Anterior cingulate cortex (tissue), 58 donors: Measurements from ENCODE around the gene MROH2A.
"Not testable (repeated sequence)": the region's sequence is repeated elsewhere in the genome, so short reads cannot be mapped to it uniquely, and the experiment has no call there.

Experiments used
- DNase-seq, 58 donors: peaks; one replicate each; lab custom pipeline; 2025; lab: John Stamatoyannopoulos, UW

MROH2A gene

DNA sequence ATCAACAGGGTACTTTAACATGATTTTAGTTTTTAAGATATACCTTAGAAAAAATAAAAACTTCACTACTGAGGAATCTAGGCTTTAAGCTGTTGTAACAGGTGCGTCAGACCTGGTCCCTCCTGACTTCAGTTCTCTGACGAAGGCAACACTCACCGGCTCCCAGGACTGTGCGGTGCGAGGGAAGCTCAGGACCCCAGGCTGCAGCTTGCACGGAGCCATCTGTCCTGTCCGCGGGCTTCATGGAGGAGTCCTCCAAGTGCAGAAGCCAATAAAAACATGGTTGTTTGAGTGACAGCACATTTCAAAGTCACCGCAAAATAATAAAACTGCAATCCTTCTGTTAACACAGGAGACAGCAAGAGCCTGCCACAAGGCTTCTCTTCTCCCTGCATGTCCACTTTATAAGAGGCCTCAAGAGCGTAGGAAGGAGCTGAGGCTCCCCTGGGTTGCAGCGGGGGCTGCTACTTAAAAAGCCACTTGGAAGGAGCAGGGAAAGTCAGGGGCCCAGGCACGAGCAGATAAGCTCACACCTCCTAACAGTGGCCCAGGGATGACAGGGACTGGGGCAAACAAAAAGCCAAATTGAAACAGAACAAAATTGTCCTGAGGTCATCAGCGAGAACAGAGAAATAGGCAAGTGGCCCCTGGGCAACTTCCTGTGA is 71.6 kb downstream of the MROH2A start:
- DNase-seq = no peak

DNA sequence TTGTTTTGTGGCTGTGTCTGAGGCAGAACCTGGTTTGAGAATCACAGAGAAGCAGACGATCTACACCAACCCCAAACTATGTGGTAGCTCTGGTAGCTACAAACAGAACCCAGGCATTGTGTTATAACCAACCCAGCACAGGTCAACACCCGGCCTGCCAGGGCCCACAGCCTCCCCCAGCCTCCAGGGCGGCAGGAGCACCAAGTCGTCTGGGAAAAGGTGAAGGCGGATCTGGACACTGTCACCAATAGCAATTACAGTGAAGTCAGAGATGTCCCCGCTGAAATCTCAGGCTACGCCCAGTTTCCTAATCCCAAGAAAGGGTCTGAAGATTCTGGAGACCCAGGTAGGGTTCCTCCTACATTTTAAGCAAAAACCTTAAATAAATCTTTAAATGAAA is 72.6 kb downstream of the MROH2A start:
- no peak for DNase-seq

DNA sequence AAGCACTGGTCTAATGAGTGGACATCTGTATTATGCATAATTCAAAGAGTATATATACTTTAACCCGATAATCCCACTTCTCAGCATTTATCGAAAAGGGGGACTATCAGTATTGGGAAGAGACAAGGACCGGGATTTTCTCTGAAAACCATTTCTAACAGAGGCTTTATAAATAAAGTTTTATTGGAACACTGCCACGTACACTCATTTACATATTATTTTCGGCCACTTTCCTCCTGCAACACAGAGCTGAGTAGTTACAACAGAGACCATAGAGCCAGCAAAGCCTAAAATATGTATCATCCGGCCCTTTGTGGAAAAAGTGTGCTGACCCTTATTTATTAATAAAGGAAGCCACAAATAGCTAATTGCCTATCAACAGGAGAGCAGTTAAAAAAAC is 73.0 kb downstream of the MROH2A start:
- no peak for DNase-seq

DNA sequence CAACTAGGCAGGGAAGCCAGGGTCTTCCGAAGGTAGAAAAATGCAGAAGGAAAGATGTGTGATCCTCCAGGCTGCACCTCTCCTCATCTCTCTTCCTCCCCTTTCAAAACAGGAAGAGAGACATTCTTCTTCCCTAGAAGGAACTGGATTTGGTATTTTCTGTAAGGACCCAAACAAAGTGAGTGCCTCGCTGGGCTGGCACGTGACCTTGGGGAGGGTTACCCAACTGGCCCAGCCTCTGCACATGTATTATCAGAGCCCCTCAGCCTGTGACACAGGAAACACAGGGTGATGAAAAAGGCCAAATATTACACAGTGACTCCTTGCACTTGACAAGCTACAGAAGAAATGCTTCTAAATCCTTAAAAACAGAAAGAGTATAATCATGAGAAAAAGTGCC is 73.9 kb downstream of the MROH2A start:
- DNase-seq = no peak

DNA sequence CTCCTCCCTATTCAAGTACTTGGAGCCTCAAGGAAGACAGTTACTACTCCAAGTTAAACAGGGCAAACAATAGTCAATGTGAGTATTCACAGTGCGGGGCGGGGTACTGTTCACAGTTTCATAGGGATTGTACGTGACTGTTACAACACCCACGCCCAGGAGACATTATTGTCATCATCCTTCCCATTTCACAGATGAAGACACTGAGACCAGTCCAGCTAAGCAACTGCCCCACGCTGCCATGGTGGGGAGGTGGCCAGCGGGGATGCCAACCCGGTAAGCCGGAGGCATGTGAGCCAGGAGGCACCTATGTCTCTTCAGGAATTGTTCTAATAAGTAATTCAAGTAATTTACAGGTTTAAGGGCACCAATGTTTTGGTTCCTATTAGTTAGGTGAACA is 75.2 kb downstream of the MROH2A start:
- DNase-seq = no peak

DNA sequence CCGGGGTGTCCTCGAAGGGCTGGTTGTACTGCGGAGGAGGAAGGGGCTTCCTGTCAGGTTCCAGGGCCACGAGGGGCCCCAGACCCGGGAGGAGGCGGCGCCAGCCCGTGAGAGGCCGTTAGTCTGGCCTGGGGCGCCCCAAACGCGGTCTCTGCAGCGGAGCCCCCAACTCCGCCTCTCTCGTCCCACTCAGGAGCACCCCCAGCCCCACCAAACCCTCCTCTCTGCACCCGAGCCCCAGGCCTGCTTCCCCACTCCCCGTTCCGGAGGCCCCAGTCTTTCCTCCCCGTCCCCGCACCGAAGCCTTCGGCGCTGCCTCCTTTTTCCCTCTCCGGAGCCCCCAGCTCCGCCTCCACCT is 75.7 kb downstream of the MROH2A start:
- no peak for DNase-seq

DNA sequence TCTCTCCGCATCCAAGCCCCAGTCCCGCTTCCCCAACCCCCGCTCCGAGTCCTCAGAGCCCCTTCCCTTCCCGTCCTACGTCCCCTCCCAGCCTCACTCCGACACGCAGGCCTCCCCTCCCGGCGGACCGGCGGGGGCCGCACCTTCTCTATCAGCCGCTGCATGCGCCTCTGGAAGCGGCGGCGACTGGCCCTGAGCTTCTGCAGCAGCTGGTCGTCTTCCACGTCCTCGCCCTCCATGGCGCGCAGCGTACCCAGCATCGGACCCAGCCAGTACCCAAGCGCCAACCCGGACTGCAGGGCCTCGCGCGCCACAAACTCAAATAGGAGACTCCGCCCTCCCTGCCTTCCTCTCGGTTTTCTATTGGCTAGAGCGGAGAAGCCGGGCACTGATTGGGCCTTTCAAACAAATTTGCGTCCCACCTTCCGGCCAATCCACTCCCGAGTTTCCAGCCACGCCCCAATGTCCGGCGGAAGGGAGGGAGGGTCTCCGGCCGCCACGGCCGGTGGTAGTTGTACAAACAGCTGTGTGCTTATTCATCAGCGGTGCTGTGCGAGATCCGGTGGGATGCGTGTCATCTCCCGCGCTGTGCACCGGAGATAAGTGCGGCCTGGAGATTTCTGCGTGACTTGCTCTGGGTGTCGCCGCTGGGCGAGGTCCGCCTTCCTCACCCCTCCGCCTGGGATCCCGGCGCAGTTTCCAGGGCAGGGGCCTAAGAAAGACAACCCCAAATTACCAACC is 76.3 kb downstream of the MROH2A start, which contains the start of gene HJURP:
TSS of gene HJURP (minus strand) at position 295 of the 741 bp plus-strand sequence. CDS start at position 260, 35 bp downstream.
- DNase-seq = peak; percentile 32 to 95 (median 89)

DNA sequence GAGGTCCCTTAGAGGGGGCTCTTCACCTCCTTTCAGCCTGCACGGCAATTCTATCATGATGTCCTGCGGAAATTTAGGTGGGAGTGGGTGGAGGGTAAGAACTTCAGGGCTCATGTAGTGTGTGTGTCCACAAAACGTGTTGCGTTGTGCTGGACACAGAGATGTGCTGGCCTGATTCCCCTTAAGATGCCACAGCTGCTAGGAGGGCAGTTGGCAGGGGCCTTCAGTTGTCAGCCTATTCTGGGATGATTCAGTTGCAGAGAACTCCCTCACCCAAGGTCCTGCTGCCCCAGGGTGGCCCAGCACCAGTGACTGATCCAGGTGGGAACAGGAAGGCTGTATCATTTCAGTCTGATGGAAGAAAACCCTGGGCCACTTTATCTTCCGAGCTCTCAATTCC is 77.2 kb downstream of the MROH2A start:
- DNase-seq = no peak

DNA sequence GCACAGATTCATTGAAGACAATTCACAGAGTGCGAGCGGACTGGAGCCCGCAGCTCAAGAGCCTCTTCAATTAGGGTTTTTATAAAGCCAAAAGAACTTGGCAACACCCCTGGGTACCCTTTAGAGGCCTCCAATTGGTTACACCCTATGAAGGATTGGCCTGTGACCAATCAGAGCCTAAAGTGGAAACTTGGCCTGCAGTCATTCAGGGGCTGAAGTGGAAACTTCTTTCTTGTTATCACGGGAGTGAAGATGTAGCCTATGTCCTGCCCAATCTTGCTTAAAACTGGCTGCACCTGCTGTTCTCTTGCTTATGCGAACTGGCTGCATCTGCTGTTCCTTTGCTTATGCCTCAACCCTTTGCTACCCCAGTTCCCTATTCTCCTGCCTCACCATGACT is 78.1 kb downstream of the MROH2A start:
- DNase-seq = no peak

DNA sequence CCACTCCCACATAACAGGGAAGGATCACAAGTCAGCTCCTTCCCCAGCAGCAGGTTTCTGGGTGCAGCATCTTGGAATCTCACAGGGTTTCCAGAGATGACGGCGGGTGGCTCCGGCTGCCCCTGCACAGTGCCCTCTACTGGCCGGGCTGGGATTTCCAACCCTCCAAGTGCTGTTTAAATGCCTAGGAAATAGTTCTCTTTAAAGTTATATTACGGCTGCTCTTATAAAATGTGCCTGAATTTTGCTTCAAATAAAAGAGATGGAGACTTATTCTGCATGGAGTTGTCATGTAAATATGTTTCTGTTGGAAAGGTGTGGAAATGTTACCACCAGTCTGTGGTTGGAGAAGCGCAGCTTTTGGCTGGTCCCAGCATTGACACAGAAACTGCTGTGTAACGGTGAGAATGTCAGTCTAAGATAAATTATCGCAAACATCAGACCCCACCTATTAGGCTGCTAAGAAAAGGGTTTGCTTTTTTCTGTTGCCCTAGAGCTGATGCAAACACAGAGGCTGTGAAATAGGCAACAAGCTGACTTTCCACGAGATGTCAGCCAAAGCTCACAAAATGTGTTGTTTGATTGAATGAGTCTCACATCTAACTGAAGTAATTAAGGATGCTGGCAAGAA is 79.5 kb downstream of the MROH2A start:
- peak in 4 of 58 donors; percentile 4 to 11 (median 8) for DNase-seq

DNA sequence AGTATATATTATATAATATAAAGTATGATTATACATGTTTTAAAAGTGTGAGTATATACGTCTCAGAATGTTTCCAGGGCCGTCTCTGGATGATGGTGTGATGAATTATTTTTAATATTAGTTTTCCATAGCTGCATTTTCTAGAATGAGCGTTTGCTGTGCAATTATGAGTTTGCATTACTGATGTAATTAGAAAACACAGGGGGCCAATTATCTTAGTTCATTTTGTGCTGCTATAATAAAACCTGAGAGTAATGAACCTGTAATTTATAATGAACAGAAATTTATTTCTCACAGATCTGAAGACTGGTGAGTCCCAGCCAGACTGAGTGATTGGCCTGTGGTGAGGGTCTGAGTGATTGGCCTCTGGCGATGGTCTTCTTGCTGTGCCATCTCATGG is 80.2 kb downstream of the MROH2A start:
- no peak for DNase-seq

DNA sequence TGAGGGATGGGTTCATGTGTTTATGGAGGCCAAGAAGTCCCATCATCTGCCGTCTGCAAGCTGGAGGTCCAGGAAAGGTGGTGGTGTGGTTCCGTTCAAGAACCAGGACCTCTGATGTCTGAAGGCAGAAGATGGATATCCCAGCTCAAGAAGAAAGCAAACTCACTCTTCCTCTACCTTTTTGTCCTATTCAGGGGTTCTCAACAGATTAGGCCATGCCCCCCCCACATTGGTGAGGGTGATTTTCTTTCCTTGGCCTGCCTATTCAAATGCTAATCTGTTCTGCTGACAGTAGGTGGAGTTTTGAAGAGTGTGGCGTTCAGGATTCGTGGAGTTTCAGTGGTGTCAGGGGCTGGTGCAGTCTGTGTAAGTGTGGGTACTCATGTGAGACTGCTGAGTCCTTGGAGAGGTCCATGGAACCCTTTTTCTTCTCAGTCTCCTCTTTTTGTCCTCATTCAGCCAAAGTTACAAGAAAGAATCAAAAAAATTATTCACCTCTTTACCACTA is 84.2 kb downstream of the MROH2A start:
- DNase-seq = no peak

DNA sequence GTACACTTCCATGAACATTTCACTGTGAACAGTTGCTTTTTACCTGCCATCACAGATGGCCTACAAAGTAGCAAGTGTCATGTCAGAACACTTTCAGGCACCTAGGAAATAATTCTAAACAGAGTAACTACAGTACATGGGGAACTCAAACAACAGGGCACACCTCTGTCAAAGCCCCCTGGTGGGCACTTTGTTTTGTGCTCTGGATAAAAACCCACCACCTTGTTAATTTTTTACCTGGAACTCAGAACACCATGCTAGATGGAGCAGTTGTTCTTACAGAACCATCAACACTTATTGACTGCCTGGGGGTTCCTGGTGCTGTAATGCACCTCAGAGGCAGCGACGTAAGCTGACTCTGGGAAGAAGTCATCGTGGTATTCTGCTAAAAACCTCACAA is 87.7 kb downstream of the MROH2A start:
- DNase-seq = no peak

DNA sequence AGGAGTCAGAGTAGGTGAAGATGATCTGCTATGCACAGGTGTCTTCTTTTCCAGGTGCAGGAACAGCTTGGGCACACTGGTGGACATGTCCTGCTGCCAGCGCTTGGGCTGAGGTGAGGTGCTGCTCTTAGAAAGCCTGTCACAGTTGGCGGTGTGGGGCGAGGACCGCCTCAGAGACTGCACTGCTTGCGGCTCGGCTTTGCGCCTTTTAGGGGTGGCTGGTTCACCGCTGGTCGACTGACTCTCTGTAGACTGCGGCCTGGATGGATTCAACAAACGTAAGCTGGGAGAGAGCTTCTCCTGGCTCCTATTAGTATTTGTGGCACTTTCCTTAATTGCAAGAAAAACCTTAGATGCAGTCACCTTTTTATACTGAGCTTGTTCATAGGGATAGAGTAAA is 88.3 kb downstream of the MROH2A start:
- no peak for DNase-seq

DNA sequence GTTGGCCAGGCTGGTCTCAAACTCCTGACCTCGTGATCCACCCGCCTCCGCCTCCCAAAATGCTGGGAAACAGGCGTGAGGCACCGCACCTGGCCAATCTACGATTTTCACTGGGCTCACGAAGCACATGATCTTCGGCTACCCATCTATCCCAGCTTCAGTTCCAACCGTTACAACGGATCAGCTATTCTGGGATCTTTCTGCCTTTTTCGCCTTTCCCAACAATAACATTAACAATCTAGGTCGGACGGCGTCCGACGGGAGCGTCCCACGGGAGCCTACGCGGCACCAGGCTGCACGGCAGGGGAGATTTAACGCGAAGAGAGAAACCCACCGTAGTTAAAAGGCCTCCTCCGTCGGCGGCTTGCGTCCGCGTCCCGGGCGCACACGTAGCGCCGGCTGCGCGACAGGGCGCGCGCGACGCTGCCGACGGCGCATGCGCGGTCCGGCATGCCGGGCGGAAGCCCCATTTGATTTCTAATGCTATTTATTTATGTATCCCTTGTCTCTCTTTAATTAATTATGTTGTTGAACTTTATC is 89.9 kb downstream of the MROH2A start, which contains the start of gene MSL3B:
TSS of gene MSL3B (minus strand) at position 394 of the 540 bp plus-strand sequence.
- DNase-seq = peak in 3 of 58 donors; percentile 4 to 15 (median 4)

DNA sequence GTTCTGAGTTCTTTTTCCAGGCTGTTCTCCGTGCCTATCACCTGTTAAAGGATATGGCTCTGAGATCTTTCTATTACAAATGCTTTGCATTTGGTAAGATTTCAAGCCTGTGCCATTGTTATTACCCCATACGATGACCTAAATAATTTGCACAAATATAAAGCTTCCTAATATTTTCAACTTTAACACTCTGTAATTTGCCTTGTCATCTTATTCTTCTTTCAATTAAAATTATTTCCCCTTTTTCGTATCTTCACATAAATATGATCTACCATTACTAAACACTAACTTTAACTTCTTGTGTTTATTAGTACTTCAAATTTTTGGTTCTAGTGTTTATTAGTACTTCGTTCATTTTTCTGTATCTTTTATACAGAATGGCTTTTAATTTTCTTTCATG is 93.3 kb downstream of the MROH2A start:
- no peak for DNase-seq

DNA sequence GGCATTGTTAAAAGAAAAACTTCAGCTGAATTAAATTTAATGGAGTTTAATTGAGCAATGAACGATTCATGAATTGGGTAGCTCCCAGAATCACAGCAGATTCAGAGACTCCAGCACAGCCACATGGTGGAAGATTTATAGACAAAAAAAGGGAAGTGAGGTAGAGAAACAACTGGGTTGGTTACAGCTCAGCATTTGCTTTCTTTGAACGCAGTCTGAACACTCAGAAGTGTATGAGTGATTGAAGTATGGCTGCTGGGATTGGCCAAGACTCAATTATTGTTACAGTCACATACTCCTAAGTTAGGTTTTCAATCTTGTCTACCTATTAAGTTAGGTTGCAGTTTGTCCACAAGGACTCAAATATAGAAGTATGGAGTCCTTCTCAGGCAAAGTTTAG is 94.0 kb downstream of the MROH2A start:
- DNase-seq = not testable (repeated sequence)

DNA sequence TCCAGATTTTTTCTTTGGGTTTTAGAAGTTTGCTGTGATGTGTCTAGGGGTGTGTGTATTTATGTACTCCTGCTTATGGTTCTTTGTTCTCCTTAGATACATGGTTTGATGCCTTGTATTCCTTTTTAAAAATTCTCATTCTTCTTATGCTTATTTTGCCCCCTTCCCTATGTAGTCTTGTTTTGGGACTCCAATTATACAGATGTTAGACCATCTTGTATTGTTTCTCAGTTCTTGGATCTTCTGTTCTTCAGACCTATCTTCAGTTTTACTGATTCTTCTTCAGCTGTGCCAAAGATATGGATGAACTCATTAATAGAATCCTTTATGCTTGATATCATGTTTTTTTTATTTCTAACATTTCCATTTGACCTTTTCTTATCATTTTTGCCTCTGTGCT is 104.2 kb downstream of the MROH2A start:
- no peak for DNase-seq
